Gastrocnemius medialis (tissue), 4 donors: Measurements from ENCODE around the gene TUBGCP3.

Experiments used
- CTCF ChIP-seq, 5 experiments: fragments of 450-650 bp in 3 of 5; fragments of 200-600 bp in 2 of 5; sonication (generic) in 2 of 5; IDR thresholded peaks in 4 of 5; conservative IDR thresholded peaks in 1 of 5; 1 replicate in 4 of 5; 2 replicates in 1 of 5; pipeline ENCODE4 v1.5.1; 2016 to 2019; ENCODE audit warnings: antibody characterized with exemption in 5 of 5, mild to moderate bottlenecking in 3 of 5, moderate library complexity in 3 of 5
- POLR2A ChIP-seq, 2 donors: fragments of 450-650 bp; IDR thresholded peaks; one replicate each; pipeline ENCODE4 v1.6.1; 2017; ENCODE audit warnings: antibody characterized with exemption in 2 of 2, mild to moderate bottlenecking in 2 of 2, moderate library complexity in 2 of 2

DNA sequence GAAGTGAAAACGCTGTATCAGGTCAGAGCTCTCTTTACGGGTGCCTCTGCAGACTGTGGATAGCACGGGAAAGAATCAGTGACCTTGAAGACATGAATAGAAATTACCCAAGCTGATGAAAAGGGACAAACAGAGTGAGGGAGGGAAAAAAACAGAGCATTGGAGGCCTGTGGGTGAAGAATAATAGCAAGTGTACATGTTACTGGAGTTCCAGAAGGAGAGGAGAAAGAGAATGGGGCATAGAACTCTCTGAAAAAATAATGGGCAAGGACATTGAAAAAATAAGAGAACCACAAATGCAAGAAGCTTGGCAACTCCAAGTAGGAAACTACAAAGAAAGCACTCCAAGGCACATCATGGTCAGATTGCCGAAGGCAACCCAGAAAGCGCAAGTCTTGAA lies 125.5 kb downstream of the TUBGCP3 start:
- no peak for TF ChIP-seq POLR2A (IDR thresholded peaks at IDR 0.05)
- TF ChIP-seq CTCF (IDR thresholded peaks at IDR 0.05 in 4 of 5, conservative IDR thresholded peaks at IDR 0.05 in 1 of 5): no peak
